Activated CD4-positive, CD25-positive, alpha-beta regulatory T cell treated with anti-CD3 and anti-CD28 coated beads, Interleukin-2, amount 50 U/mL, for 72 hours (primary cell): ENCODE data around the gene SPANXN5.
"Not testable (repeated sequence)": the region's sequence is repeated elsewhere in the genome, so short reads cannot be mapped to it uniquely, and the experiment has no call there.

Source experiments
- DNase-seq: peaks from one replicate; pipeline ENCODE4 v3.0.0; 2021

SPANXN5 gene

DNA sequence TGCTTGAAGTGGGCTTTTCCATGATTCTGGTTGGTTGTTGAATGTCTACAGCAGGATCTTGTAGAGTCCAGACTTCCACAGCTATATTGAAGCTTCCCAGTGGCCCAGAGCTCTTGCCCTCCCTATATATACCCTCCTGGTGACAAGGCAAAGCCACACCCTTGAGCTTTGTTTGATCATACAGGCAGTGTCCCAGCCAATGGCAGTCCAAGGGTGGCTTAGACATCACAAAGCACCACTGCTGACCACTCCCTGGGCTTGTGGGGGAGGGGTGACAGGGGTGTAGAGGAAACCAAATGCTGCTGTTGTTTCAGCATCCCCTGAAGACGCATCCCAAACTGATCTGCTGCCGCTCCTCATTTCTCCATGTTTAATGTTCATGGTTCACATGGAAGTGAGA, at the start of gene SPANXN5:
Gene SPANXN5, minus strand, starts transcription at position 101 of the 400 bp plus-strand sequence. Its CDS starts 79 bp downstream, at position 22.
- not testable (repeated sequence) for DNase-seq

DNA sequence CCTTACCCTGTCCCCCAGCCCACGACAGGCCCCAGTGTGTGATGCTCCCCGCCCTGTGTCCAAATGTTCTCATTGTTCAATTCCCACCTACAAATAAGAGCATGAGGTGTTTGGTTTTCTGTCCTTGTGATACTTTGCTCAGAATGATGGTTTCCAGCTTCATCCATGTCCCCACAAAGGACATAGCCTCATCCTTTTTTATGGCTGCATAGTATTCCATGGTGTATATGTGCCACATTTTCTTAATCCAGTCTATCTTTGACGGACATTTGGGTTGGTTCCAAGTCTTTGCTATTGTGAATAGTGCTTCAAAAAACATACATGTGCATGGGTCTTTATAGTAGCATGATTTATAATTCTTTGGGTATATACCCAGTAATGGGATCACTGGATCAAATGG, 46.4 kb upstream of the SPANXN5 start:
- DNase-seq = not testable (repeated sequence)

DNA sequence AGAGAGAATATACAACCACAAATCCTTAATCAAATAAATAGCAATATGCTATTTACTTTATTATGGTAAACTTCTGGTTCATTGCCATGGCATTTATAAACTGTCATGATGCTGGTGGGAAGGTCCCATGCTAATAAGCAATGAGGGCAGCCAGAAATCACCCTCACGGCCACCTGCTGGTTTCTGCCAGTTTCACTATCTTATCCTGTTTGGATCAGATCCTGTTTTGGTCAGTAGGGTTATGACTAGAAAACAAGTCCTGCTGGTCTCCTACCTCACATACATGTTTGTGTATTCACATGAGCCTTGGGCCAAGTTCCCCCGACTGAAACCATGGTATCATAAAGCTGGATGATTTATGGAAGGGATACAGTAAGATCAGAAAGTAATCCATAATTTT, 41.9 kb upstream of the SPANXN5 start:
- no peak for DNase-seq

GRCh38 chrX:52830551-52830950, 33.3 kb upstream of the SPANXN5 start:
- DNase-seq = no peak

- no peak for DNase-seq
These were observed 27.4 kb upstream of the SPANXN5 start for GRCh38 chrX:52824608-52825007.

DNA sequence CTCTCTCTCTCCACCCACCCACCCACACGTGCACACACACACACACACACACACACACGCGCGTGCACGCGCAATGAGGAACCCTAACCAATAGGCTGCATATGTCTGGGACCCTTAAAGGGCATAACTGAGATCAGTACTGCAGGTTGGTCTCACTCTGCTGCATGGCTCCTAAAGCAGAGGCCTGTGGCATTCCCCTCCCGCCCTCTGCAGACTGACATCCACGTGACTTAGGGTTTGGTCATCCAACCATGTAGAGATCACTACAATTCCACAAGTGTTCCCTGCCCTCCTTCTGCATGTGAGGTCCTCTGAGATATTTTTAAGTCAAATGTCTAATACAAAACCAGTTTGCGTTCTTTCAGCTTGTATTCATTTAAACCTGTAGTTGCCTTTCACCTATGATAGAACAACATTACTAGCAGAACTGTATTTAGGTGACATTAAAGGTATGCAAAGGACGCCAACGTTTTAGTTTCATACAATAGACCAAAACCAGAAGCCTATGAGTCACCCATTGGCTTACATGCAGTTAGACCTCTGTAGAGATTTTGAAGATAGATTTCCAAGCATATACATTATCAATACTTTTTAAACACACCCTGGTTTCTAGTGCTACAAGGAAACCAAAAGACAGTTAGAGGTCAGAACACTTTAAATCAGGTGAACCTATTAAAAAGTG, 24.0 kb upstream of the SPANXN5 start:
- DNase-seq = no peak

- no peak for DNase-seq
These were observed 22.6 kb upstream of the SPANXN5 start for GRCh38 chrX:52819788-52820187.

DNA sequence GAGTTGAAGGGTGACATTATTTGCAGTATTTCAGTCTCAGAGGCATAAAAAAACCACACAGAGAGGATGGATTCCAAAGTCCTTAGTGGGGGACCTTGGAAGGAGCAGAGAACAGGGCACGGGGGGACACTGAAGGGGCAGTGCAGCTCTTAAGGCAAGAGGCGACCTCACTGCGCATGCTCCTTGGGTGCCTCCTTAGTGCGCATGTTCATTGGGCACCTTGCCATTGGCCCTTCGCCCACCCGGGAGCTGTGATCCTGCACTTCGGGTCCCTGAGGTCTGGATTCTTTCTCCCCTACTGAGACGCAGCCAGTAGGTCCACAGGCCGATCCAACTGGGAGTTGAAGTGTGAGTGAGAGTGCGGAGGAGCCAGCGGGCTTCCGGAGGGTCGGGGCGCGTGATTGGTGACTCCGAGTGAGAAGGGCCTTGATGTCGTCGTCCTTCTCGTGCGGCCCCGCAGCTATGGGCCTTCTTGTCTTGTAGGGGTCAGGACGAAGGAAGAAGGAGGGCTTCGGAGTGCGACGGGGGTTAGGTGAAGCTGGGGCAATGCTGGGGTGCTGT, 13.9 kb upstream of the SPANXN5 start, which contains the start of gene XAGE5:
Gene XAGE5, plus strand, starts transcription at position 223 of the 561 bp plus-strand sequence. CDS start 1,280 bp downstream, outside the sequence.
- DNase-seq = no peak

DNA sequence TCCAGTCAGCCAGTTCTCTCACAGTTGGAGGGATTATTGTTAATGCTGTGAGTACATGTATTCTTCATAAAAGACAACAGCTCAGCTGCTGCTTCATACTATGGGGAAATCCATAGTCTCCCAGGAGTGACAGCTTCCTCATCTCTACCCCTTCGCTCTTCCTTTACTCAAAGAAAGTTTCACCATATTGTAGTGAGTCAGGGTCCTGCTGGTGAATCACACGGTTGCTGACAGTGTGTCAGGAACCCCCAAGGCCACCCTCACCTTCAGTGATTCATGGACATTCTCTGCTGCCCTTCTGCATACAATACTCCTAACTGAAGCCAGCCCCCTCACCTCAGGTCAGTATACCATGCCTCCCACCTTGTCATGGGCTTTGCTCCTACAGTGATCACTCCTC, 7.6 kb upstream of the SPANXN5 start:
- DNase-seq = not testable (repeated sequence)

DNA sequence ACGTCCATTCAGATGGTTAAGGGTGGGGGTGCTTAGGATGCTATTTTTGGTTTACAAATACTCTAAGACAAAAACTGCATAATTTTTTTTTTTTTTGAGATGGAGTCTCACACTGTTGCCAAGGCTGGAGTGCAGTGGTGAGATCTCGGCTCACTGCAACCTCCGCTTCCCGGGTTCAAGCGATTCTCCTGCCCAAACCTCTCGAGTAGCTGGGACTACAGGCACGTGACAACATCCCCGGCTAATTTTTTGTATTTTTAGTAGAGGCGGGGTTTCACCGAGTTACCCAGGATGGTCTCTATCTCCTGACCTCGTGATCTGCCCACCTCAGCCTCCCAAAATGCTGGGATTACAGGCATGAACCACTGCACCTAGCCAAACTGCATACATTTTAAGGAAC, 23.7 kb downstream of the SPANXN5 start:
- DNase-seq = not testable (repeated sequence)

GRCh38 chrX:52765983-52766382, 31.2 kb downstream of the SPANXN5 start:
- not testable (repeated sequence) for DNase-seq

GRCh38 chrX:52750952-52751351, 46.3 kb downstream of the SPANXN5 start, which contains the start of gene SSX2B:
SSX2B (plus strand) TSS chrX:52751252; CDS start chrX:52752681, 1,429 bp downstream.
- not testable (repeated sequence) for DNase-seq
